ENCODE results near the gene RFT1. TPM values are rescaled to one million over a fixed set of nuclear protein-coding genes. Genes with fewer than 3 reads are reported as not detected.

RFT1 gene
- total RNA-seq, 1 experiment from 2014 or later = 15.1 TPM

Other genes with a start within 250 kb of the RFT1 start
- gene STIMATE, start 232.9 kb downstream of the RFT1 start, total RNA-seq (2014; rRNA removed; shearing (Covaris generic)) = 3.6 and 15.5 TPM in 2 replicates
- 16.1 and 17.7 TPM in 2 replicates for gene SFMBT1, start 84.4 kb downstream of the RFT1 start, total RNA-seq (2014; rRNA removed; shearing (Covaris generic))
- 1.5 and 4.3 TPM in 2 replicates for gene PRKCD, start 30.8 kb upstream of the RFT1 start, total RNA-seq (2014; rRNA removed; shearing (Covaris generic))
- 206 and 321 TPM in 2 replicates for gene TKT, start 125.6 kb upstream of the RFT1 start, total RNA-seq (2014; rRNA removed; shearing (Covaris generic))
- gene DCP1A, start 217.1 kb upstream of the RFT1 start, total RNA-seq (2014; rRNA removed; shearing (Covaris generic)) = 9.0 and 16.5 TPM in 2 replicates

Data from M059J (cell line).